DMS153 treated with DMSO at 0.1 percent for 48 hours (cell line): Measurements from ENCODE around the gene MEI1.
"Not testable (repeated sequence)": the region's sequence is repeated elsewhere in the genome, so short reads cannot be mapped to it uniquely, and the experiment has no call there.

Source experiments
- DNase-seq: peaks from one replicate; lab custom pipeline; 2025; ENCODE audit not compliant: unreplicated experiment; lab: John Stamatoyannopoulos, UW

Gene MEI1

GRCh38 chr22:41819257-41819656, 120.0 kb downstream of the MEI1 start:
- no peak for DNase-seq

- no peak for DNase-seq
Observed at GRCh38 chr22:41820447-41820846, 121.1 kb downstream of the MEI1 start.

GRCh38 chr22:41821471-41822316, 122.4 kb downstream of the MEI1 start:
- no peak for DNase-seq

GRCh38 chr22:41822317-41823057, 123.2 kb downstream of the MEI1 start:
- DNase-seq = peak; percentile 54

GRCh38 chr22:41823797-41824196, 124.5 kb downstream of the MEI1 start:
- DNase-seq = no peak

- no peak for DNase-seq
Observed at GRCh38 chr22:41825376-41825775, 126.1 kb downstream of the MEI1 start.

- DNase-seq = no peak
Observed at GRCh38 chr22:41826021-41826420, 126.7 kb downstream of the MEI1 start.

- no peak for DNase-seq
Observed at GRCh38 chr22:41826430-41827383, 127.4 kb downstream of the MEI1 start.

- no peak for DNase-seq
Observed at GRCh38 chr22:41827671-41828070, 128.4 kb downstream of the MEI1 start.

GRCh38 chr22:41828516-41828915, 129.2 kb downstream of the MEI1 start:
- DNase-seq = no peak

GRCh38 chr22:41830174-41830573, 130.9 kb downstream of the MEI1 start:
- DNase-seq = no peak

GRCh38 chr22:41831383-41831782, 132.1 kb downstream of the MEI1 start:
- no peak for DNase-seq

- no peak for DNase-seq
Observed at GRCh38 chr22:41831828-41832552, 132.7 kb downstream of the MEI1 start.

- peak; percentile 97 for DNase-seq
Observed at GRCh38 chr22:41832553-41833368, 133.5 kb downstream of the MEI1 start, which contains the start of gene SREBF2. TSS of gene SREBF2 (plus strand) at chr22:41833105. CDS start at chr22:41833271, 166 bp downstream.

- no peak for DNase-seq
Observed at GRCh38 chr22:41833369-41834004, 134.2 kb downstream of the MEI1 start.

- no peak for DNase-seq
Observed at GRCh38 chr22:41834005-41834944, 135.0 kb downstream of the MEI1 start.

- not testable (repeated sequence) for DNase-seq
Observed at GRCh38 chr22:41835462-41835861, 136.2 kb downstream of the MEI1 start.

GRCh38 chr22:41836551-41836950, 137.2 kb downstream of the MEI1 start:
- DNase-seq = no peak
